ENCODE results near the gene CDK17.

CDK17 gene

DNA sequence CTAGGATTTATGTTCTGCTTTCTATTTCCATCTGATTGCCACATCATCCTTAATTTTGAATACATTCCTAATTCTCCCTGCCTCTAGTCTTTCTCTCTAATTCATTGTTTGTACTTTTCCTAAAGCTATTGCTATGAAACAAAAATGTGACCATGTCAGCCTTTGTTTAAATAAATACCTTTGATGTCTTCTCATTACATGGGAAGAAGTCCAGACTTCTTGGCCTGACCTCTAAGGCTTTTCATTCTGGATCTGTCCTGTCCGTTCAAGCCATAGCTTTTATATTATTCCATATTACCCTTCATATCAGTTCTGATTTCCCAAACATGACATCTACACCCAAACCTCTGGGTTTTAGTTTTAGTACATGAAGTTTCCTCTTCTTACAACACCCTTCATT lies 91.4 kb downstream of the CDK17 start:
- no peak for DNase-seq

- DNase-seq: no peak
Observed at GRCh38 chr12:96305665-96306064, 94.6 kb downstream of the CDK17 start.

- DNase-seq: no peak
Observed at GRCh38 chr12:96303653-96304052, 96.6 kb downstream of the CDK17 start.

- no peak for DNase-seq
Observed at GRCh38 chr12:96302687-96303310, 97.4 kb downstream of the CDK17 start.

DNA sequence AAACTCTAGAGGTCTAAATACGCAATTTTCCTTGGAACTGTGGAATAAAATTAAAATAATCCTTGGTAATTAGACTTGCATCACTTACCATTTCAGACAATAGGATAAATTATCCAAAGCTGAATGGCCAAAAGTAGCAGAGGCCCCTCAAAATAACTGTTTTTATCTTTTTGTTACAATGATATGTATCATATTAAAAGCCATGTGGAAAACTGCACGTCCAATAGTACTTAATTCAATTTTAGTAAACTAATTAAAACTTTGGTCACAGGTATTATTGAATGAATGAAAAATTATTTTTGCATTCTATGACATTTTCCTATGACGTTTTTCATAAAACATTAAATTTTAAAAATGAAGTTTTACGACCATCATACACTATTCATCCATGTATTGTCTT lies 98.5 kb downstream of the CDK17 start:
- DNase-seq: no peak

DNA sequence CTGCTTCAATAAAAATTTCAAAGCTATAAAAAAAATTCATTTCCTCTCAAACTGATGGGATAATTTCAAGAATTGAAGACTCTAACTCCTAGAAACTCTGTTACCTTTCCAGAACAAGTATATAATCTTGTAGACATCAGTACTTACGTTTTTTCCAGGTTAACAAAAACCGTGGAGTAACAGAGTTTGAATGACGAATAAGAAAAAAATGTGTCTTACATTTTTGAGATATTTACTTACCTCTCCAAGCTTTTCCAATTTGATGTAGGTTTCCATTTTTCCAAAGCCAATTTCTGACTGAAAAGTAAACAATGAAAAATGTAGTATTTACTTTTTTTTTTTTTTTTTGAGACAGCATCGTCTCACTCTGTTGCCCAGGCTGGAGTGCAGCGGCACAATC lies 100.2 kb downstream of the CDK17 start:
- DNase-seq: no peak

GRCh38 chr12:96297504-96297903 lies 102.7 kb downstream of the CDK17 start:
- DNase-seq: no peak

- no peak for DNase-seq
Observed at GRCh38 chr12:96295532-96296160, 104.6 kb downstream of the CDK17 start.

DNA sequence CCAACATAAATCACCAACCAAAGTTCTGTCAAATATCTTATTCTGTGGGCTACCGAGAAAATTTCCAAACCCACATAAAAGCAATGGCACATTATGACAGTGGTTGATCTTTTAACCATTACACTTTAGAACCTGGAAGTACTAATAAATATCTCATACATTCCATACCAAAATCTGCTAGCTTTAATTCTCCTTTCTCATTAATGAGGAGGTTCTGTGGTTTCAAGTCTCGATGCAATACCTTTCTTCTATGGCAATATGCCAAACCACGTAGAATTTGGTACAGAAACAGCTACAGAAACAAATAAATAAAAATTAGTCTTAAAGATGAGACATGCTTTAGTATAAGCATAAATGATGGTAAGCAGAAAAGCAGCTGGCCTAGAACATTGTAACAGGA lies 105.4 kb downstream of the CDK17 start:
- DNase-seq: no peak

DNA sequence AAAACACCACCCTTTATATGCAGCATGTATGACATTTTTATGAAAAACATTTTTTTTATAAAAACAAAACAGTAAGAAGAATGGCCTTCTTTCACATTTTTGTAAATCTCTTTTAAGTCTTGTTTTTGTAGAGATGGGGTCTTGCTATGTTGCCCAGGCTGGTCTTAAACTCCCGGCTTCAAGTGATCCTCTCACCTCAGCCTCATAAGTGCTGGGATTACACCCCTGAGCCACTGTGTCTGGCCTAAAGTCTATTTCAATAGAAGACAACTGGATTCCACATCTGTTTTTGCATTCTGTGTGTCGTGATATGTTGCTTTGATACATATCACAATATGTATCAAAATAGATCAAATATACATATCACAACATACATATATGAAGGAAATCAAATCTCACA lies 107.1 kb downstream of the CDK17 start:
- DNase-seq: no peak

DNA sequence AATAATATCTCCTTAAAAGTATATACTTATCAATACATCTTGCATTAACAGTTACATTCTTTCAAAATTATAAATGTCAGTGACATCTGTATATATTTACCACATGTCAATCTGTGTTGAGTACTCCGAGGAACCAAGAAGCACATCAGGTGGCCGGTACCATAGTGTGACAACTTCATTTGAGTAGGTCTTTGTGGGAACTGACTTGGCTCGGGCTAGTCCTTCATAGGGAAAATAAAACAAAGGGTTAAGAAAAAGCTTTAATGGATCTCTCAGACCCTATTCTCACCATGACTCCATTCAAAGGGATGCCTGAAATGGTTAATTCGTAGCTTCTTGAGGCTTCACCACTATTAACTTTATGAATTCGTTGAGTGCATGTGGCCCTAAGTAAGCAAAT lies 111.2 kb downstream of the CDK17 start:
- no peak for DNase-seq

DNA sequence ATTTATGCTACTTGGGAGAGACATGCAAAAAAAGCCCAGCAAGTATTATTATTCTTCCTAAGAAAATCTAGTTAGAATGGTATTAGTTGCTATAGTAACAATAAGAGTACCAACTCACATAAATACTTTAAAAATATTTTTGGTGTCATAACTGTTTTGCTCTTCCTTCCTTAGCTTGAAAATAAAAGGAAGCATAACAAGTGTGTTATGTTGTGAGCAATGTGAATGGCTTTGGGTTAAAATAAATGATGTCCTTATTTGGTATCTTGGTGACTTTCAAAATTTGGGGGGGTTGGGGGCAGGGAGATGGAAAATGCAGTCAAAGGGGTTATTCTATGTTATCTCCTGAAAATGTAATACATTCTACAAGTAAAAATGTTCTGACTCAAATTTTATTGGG lies 115.1 kb downstream of the CDK17 start:
- no peak for DNase-seq

GRCh38 chr12:96274331-96274730 lies 125.9 kb downstream of the CDK17 start:
- no peak for DNase-seq

- DNase-seq: no peak
Observed at GRCh38 chr12:96271469-96272199, 128.6 kb downstream of the CDK17 start.

GRCh38 chr12:96266238-96266637 lies 134.0 kb downstream of the CDK17 start:
- no peak for DNase-seq

DNA sequence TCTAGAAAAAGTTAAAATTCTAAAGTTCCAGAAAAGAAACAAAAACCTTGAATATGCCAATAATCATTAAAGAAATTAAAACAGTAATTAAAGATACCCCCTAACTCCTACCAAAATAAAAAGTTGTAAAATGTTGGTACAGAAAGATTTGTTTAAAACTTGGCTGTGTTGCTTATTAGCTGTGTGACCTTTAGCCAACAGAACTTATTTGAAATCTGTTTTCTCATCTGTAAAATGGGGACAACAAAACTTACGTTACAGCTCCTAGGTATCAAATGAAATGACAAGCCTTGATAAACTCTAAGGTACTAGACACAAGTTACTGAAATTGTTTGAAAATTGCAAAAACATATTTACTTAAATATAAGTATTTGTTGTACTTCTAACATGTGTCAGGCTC lies 134.4 kb downstream of the CDK17 start:
- no peak for DNase-seq

GRCh38 chr12:96265400-96265799 lies 134.8 kb downstream of the CDK17 start:
- no peak for DNase-seq

DNA sequence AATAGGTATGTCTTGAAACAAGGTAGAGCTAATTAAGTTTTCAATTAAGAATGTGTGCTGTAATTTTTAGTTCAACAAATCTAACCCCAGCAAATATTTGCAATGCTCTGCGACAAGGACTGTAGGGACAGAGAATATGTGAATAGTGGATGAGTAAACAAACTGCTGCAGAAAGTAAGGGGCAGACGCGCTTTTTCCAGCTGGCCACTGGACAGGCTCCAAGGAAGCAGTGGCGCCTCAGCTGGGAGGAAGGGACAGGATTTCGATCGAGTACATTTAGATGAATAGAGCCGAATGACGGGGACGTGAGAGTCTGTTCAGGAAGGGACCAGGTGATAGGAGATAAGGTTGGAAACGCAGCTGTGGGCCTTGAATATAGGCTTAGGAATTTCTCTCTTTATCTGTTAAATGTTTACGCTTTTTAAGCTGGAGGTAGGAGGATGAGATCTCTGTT lies 136.8 kb downstream of the CDK17 start:
- no peak for DNase-seq

GRCh38 chr12:96261557-96261956 lies 138.7 kb downstream of the CDK17 start:
- DNase-seq: no peak

DNA sequence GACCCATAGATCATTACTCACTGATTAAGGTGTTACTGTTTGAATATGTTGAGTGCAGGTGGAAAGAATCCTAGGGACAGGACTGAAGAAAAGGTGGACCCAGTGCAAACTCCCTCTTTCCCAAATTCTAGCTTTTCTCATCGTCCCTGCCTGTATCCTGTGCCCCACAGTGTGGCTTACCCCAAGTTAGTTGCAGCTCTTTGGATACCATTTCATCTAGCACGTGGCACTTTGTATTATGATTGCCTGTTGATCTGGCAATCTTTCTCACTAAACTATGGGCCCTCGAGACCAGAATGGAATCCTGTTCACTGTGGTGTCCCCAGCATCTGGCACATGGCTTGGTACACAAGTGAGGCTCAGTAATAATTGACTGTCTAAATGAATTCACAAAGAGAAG lies 139.6 kb downstream of the CDK17 start:
- DNase-seq: no peak

DNA sequence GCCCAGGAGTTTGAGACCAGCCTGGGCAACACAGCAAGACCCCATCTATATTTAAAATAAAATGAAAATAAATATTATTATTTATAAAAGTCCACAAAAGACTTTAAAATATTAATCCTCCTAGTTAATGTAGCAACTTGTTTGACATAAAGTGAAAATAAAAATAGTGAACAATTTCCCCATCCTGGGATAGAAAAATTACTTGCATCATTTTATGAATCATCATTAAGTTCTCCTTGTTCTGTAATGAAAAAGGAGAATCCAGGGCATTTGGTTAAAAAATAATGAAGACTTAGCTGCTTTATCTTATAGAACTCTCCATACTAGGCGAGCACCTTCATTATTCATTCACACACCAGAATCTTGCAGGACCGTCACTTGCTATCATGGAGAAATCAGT lies 140.0 kb downstream of the CDK17 start:
- DNase-seq: no peak

DNA sequence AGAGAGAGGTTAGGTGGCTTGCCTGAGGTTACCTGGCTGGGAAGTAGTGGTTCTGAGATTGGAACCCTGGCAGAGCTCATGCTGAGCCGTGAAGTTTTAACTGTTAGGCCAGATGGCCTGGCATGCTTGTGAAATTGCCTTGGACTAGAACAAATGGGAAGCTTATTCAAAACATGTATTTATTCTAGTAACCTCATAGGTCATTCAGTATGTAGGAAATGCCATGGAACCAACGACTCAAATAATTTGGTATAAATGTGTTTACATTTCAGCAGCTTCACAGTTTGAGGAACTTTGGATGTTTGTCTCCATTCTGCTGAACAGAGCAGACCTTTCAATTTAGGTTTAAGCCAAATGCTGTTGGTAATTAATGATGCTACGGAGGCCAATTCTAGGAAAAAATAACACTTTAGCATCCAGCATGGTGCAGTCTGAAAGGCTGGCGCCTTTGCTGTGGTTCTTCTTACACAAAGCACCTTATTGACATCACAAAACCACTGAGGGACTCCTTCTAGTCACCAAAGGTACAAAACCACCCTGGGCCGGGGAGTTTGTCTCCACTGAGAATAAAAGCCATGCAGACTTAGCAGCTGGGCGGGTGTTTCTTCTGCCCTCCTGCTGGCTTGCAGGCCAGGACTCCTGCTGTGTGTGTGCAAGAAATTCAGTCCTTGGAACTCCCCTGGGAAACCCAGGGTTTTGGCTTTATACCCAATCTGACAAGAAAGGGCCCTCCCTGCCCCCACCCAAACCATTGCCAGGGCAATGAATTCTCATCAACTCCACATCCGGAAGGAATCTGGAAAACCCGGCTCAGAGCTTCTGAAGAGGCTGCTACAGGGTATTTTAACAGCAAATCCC lies 141.9 kb downstream of the CDK17 start:
- no peak for DNase-seq

- no peak for DNase-seq
Observed at GRCh38 chr12:96257550-96258103, 142.6 kb downstream of the CDK17 start.

Measured in stimulated activated CD4-positive, alpha-beta T cell treated with anti-CD3 and anti-CD28 coated beads, Interleukin-1b, Interleukin-23, amount 100 ng/mL, for 48 hours (primary cell).